Hematopoietic multipotent progenitor cell treated with erythropoietin and hydrocortisone succinate and interleukin-3 and kit ligand, for 15 days (in vitro differentiated cells): Measurements from ENCODE around the gene DGKA.
A peak's percentile ranks its signal among the peaks of the same experiment; 100 is the strongest.

Source experiments
- DNase-seq: peaks from one replicate; pipeline ENCODE4 v3.0.0-alpha.2; 2015; ENCODE audit warnings: low spot score

Gene DGKA

GRCh38 chr12:55931780-55932550, 1.0 kb downstream of the DGKA start:
- DNase-seq, result no peak

- DNase-seq, result no peak
Observed at GRCh38 chr12:55932551-55932910, 1.6 kb downstream of the DGKA start.

DNA sequence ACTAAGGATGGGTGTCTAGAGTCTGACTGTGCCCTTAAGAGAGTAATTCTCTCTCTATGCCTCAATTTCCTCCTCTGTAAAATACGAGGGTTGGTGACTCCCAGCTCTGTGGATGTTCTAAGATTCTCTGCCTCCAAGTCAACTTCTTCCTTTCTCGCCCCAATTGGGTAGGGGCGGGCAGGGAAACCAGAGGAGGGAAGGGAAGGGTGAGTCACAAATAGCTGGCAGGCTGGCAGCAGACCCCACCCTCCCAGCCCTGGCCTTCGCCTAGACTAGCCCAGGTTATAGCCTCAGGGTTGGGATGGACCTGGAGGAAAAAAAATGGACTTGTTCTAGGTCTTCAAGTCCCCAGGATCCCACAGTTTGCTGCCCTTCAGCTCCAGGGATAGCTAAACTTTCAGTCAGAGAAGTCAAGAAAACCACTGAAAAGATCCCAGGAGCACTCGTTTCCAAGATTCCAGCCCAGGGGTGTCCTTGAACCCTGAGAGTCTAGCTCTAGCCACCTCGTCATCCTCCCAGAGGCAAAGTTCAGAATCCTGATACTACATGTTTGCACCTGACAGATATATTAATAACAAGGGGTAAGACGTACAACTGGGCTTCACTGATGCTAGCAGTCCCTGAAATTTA, 2.3 kb downstream of the DGKA start:
- DNase-seq, result no peak

DNA sequence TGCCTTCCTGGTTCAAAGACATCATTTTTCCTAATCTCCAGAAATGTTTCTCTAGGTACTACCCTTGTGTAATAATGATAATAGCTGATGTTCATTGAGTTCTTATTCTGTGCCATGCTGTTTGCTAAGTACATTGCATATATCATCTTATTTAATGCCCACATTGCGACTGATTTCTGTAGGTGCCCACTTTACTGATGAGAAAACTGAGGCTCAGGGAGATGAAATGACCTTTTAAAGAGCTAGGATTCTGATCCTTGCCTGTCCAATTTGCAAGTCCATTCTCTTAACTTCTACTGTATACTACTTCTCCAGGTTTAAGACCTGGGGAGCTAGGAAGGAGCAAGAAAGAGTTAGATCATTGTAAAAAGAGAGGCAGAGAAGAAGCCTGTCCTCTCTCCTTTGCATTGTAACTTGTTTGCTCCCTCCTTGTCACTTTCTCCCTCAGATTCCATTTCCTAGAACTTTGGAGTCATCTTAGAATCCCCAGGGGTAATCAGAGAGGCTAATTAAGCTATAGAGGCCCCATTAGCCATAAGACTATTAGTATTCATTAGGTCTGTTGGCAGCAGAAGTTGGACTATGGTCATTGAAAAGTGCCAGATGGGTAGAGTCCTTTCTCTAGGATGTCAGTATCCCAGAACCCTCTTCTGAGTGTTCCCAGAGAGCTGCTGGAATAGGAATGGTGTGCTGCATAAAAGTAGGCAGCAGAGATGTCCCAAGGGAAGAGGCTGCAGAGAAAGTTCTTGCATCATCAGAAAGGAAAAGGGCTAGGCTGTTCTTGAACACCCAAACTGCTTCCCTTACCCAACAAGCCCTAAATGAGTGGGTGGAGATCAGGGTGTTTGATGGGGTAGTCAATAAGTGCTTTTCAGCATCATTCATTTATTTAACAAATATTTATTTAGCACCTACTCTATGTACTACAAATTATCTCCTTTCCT, 3.1 kb downstream of the DGKA start:
- DNase-seq, result no peak

DNA sequence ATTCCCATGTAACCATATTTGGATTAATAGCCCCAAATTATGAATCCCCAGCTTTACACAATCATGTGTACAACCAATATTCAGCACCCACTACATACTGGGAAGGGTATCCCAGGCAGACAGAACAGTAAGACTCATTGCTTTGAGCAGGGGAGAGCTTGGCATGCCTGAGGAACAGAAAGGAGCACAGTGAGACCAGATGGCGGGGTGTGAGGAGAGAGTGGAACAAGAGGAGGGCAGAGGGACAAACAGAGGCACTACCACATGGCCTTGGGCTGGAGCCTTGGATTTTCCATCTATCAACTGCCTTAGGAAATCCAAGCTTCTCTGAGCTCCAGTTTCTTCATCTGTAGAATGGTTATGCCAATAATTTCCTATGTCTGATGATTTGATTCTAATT, 3.8 kb downstream of the DGKA start:
- no peak for DNase-seq

DNA sequence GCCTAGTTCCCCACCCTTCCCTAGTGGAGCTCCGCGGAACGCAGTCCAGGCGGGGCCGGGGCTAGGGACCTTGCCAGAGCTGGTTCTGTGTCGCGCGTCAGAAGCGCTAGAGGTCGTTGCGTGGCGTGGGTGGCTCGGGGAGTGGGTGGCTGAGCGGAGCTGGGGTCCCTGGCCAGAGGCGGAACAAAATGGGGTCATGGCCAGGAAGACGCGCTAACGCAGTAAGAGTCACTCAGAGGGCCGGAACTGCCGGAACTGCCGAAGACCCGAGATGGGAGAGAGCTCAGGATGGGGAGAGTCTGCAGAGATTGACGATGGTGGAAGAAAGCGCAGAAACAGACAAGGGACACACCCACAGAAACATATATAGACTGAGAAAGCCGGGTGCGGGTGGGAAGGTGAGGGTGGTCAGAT, 4.8 kb downstream of the DGKA start:
- no peak for DNase-seq

GRCh38 chr12:55937981-55938380, 7.0 kb downstream of the DGKA start:
- DNase-seq, result no peak

GRCh38 chr12:55938826-55939501, 8.0 kb downstream of the DGKA start:
- DNase-seq, result no peak

GRCh38 chr12:55940065-55940732, 9.2 kb downstream of the DGKA start:
- peak; percentile 88 for DNase-seq

DNA sequence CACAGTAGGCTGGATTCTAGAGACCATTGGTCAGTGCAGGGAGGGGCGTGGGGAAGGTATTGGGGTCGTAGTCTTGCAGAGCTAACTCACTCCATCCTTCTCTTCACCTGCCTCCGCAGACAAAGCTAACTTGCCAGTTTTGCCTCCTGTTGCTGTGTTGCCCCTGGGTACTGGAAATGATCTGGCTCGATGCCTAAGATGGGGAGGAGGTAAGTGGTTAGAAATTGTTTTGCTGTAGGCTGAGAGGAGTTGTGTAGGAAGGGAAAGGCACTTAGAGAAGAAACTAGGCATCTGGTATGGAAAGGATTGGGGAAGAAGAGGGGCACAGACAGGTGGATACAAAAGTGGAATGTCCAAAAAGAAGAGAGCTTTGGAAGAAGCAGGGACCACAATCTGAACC, 11.1 kb downstream of the DGKA start:
- no peak for DNase-seq

- DNase-seq, result no peak
Observed at GRCh38 chr12:55942577-55943136, 11.7 kb downstream of the DGKA start.

GRCh38 chr12:55946553-55946952, 15.6 kb downstream of the DGKA start:
- DNase-seq, result no peak

DNA sequence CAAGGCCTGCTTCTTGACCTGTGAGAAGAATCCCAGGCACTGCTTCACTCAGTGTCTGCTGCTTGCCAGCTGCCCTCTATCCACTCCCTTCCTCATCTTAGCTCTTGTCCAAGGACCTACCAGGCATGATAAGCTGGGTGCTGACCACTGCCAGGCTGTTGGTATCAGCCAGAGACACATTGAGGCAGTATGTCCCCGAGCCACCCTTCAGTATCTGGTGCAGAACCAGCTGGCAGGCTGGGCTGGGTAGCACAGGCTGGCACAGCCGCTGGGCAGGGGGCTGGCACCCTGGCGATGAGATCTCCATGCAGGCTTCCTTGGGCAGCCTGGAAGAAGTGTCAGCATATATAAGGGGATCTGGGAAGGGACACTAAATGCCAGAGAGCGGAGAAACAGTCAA, 24.4 kb downstream of the DGKA start:
- peak; percentile 31 for DNase-seq

DNA sequence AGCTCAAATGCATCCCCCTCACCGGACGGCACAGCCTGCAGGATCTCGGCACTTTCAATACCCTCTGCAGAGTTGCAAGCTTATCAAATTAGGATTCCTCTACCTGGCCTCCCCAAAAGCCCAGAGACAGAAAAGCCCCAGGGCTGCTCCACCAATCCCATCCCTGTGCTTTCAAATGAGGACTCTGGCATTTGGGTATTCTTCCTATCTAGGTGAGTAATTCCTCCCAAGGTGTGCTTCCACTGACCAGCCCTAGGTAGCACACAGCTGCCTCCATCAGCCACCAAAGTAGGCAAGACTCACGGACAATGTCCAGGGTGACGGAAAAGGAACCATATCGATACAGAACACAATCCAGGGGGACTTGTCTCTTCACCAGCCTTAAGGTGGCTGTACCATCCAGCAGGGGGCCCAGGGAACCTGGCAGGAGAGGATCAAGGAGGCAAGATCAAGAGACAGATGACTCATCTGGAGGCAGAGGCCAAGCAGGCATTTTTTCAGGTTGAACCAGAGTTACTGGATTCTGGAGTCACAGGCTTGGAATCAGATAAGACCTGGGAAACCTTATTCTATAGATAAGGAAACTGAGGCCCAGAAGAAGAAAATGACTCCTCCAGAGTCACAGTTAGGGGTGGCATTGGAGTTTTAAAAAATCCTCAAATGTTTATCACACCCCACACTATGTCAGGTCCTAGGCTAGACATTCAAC, 25.0 kb downstream of the DGKA start:
- DNase-seq, result peak; percentile 56

- no peak for DNase-seq
Observed at GRCh38 chr12:55957106-55957859, 26.3 kb downstream of the DGKA start.

GRCh38 chr12:55963760-55964159, 32.8 kb downstream of the DGKA start:
- no peak for DNase-seq

- no peak for DNase-seq
Observed at GRCh38 chr12:55965240-55965639, 34.3 kb downstream of the DGKA start.

- no peak for DNase-seq
Observed at GRCh38 chr12:55965941-55966407, 35.0 kb downstream of the DGKA start, which contains the start of gene PMEL. TSS of gene PMEL (minus strand) at chr12:55966042. CDS start at chr12:55966011, 31 bp downstream.

- DNase-seq, result peak; percentile 89
Observed at GRCh38 chr12:55966408-55967281, 35.7 kb downstream of the DGKA start, which contains the start of gene CDK2. TSS of gene CDK2 (plus strand) at chr12:55966830. CDS start at chr12:55967009, 179 bp downstream.
